Measurements from ENCODE around the gene UBQLN4. TPM values are rescaled to one million over a fixed set of nuclear protein-coding genes. Genes with fewer than 3 reads are reported as not detected.

Gene UBQLN4
- polyA plus RNA-seq, 1 donor from 2014 or later: 34.9 TPM

DNA sequence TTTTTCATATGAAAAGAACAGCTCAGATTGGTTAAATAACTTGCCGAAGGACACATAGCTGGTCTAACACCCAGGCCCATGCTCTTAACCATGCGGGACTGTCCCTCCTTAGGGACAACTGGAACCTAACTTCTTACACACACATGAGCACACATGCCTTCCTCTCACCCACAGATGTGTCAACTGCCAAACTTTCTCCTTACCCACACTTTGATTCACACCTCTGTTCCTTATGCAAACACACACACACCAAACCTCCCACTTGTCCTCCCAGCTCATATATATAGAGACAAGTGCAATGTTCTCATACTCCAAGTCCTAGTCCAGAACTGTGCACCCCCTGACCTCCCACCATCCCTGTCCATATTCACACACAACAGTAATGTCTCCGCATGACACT is 11.6 kb upstream of the UBQLN4 start:
- Histone ChIP-seq H4K20me1 (ENCODE audit: insufficient read depth) (no peaks in the 10 kb centered on the region), H3K9ac (ENCODE audit: low read length) (no peak overlapping the region), H3F3A (ENCODE audit: insufficient read depth, low read length, poor library complexity, severe bottlenecking) (no peaks in the 10 kb centered on the region), H2AFZ (ENCODE audit: low read depth, low read length) (no peak overlapping the region), H3K9me3 (ENCODE audit: low read length) (no peaks in the 10 kb centered on the region), H3K27ac (ENCODE audit: low read length) (no peak overlapping the region), H3K27me3 (ENCODE audit: insufficient read depth, low read depth, low read length) (no peaks in the 10 kb centered on the region), H3K79me2 (replicated peaks; ENCODE audit: insufficient read depth, low read length) (no peaks in the 10 kb centered on the region), H3K36me3 (ENCODE audit: insufficient read depth, low read length) (no peaks in the 10 kb centered on the region), H3K9me2 (ENCODE audit: insufficient read depth, low read length) (no peaks in the 10 kb centered on the region), H3K4me2 (ENCODE audit: low read length) (no peak overlapping the region), H3K4me3 (ENCODE audit: low read length) (no peak overlapping the region)
- TF ChIP-seq MXI1 (conservative IDR thresholded peaks at IDR 0.05; ENCODE audit: poor library complexity, severe bottlenecking) (no peak), TAF1 (IDR thresholded peaks at IDR 0.05; ENCODE audit: low read depth) (no peak), POLR2AphosphoS5 (IDR thresholded peaks at IDR 0.05) (no peak), SMC3 (conservative IDR thresholded peaks at IDR 0.05; ENCODE audit: poor library complexity) (no peak), EZH2 (IDR thresholded peaks at IDR 0.05; ENCODE audit: borderline replicate concordance, insufficient read depth, low read length, poor library complexity, severe bottlenecking) (no peak)
- TF ChIP-seq, protein P1, sequence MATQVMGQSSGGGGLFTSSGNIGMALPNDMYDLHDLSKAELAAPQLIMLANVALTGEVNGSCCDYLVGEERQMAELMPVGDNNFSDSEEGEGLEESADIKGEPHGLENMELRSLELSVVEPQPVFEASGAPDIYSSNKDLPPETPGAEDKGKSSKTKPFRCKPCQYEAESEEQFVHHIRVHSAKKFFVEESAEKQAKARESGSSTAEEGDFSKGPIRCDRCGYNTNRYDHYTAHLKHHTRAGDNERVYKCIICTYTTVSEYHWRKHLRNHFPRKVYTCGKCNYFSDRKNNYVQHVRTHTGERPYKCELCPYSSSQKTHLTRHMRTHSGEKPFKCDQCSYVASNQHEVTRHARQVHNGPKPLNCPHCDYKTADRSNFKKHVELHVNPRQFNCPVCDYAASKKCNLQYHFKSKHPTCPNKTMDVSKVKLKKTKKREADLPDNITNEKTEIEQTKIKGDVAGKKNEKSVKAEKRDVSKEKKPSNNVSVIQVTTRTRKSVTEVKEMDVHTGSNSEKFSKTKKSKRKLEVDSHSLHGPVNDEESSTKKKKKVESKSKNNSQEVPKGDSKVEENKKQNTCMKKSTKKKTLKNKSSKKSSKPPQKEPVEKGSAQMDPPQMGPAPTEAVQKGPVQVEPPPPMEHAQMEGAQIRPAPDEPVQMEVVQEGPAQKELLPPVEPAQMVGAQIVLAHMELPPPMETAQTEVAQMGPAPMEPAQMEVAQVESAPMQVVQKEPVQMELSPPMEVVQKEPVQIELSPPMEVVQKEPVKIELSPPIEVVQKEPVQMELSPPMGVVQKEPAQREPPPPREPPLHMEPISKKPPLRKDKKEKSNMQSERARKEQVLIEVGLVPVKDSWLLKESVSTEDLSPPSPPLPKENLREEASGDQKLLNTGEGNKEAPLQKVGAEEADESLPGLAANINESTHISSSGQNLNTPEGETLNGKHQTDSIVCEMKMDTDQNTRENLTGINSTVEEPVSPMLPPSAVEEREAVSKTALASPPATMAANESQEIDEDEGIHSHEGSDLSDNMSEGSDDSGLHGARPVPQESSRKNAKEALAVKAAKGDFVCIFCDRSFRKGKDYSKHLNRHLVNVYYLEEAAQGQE (IDR thresholded peaks at IDR 0.05; ENCODE audit: borderline replicate concordance): no peak
- TF ChIP-seq, protein P2, sequence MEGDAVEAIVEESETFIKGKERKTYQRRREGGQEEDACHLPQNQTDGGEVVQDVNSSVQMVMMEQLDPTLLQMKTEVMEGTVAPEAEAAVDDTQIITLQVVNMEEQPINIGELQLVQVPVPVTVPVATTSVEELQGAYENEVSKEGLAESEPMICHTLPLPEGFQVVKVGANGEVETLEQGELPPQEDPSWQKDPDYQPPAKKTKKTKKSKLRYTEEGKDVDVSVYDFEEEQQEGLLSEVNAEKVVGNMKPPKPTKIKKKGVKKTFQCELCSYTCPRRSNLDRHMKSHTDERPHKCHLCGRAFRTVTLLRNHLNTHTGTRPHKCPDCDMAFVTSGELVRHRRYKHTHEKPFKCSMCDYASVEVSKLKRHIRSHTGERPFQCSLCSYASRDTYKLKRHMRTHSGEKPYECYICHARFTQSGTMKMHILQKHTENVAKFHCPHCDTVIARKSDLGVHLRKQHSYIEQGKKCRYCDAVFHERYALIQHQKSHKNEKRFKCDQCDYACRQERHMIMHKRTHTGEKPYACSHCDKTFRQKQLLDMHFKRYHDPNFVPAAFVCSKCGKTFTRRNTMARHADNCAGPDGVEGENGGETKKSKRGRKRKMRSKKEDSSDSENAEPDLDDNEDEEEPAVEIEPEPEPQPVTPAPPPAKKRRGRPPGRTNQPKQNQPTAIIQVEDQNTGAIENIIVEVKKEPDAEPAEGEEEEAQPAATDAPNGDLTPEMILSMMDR (IDR thresholded peaks at IDR 0.05; ENCODE audit: poor library complexity, severe bottlenecking): no peak

DNA sequence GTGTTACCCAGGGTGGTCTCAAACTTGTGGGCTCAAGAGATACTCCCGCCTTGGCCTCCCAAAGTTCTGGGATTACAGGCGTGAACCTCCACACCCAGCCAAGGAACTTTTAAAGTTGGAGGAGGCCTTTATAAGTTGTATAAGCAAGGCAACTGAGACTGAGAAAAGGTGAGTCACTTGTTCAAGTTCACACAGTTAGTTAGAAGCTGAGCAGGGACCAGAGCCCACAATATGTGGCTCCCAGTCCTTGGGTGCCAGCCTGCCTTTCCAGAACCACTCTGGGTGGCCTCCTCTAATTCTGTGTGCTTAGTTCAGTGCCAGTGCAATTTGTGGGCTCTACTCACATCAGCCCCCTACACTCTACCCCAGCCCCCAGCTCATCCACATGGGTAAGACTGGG is 11.0 kb upstream of the UBQLN4 start:
- no peaks in the 10 kb centered on the region for H3K9me2 ChIP-seq (ENCODE audit: insufficient read depth, low read length)
- no peak overlapping the region for H2AFZ ChIP-seq (ENCODE audit: low read depth, low read length)
- H3K4me3 ChIP-seq (ENCODE audit: low read length): no peak overlapping the region
- no peak overlapping the region for H3K27ac ChIP-seq (ENCODE audit: low read length)
- H3K27me3 ChIP-seq (ENCODE audit: insufficient read depth, low read depth, low read length): no peaks in the 10 kb centered on the region
- no peaks in the 10 kb centered on the region for H3K9me3 ChIP-seq (ENCODE audit: low read length)
- H3K36me3 ChIP-seq (ENCODE audit: insufficient read depth, low read length): no peaks in the 10 kb centered on the region
- H3K9ac ChIP-seq (ENCODE audit: low read length): no peak overlapping the region
- no peak overlapping the region for H3K4me2 ChIP-seq (ENCODE audit: low read length)
- H3F3A ChIP-seq (ENCODE audit: insufficient read depth, low read length, poor library complexity, severe bottlenecking): no peaks in the 10 kb centered on the region
- no peaks in the 10 kb centered on the region for H4K20me1 ChIP-seq (ENCODE audit: insufficient read depth)
- TF ChIP-seq RAD21 (conservative IDR thresholded peaks at IDR 0.05): no peak
- TF ChIP-seq POLR2AphosphoS5 (IDR thresholded peaks at IDR 0.05): no peak
- TF ChIP-seq EZH2 (IDR thresholded peaks at IDR 0.05; ENCODE audit: borderline replicate concordance, insufficient read depth, low read length, poor library complexity, severe bottlenecking): no peak
- TF ChIP-seq, protein P2 (IDR thresholded peaks at IDR 0.05; ENCODE audit: poor library complexity, severe bottlenecking): no peak
- no peak for TF ChIP-seq EP300 (conservative IDR thresholded peaks at IDR 0.05; ENCODE audit: poor library complexity, severe bottlenecking)
- TF ChIP-seq TAF1 (IDR thresholded peaks at IDR 0.05; ENCODE audit: low read depth): no peak
- TF ChIP-seq, protein P1 (IDR thresholded peaks at IDR 0.05; ENCODE audit: borderline replicate concordance): no peak
- TF ChIP-seq MXI1 (conservative IDR thresholded peaks at IDR 0.05; ENCODE audit: poor library complexity, severe bottlenecking): no peak
- no peak for TF ChIP-seq SMC3 (conservative IDR thresholded peaks at IDR 0.05; ENCODE audit: poor library complexity)
- no peaks in the 10 kb centered on the region for H3K79me2 ChIP-seq (replicated peaks; ENCODE audit: insufficient read depth, low read length)

Measured in neural cell (in vitro differentiated cells).